Neural cell (in vitro differentiated cells): ENCODE data around the gene LBX2. TPM values are rescaled to one million over a fixed set of nuclear protein-coding genes. Genes with fewer than 3 reads are reported as not detected.

Experiments used
- H2AFZ ChIP-seq: fragments of 200-600, 300-800 bp; sonication (generic), shearing (Covaris generic); 2 replicates; pipeline ENCODE4 v1.6.0; 2014; ENCODE audit warnings: low read depth, mild to moderate bottlenecking, antibody characterized with exemption, low read length, moderate library complexity
- H3F3A ChIP-seq: fragments of 200-600 bp; shearing (Covaris generic); 2 replicates; pipeline ENCODE4 v1.6.1; 2016; ENCODE audit warnings: mild to moderate bottlenecking, moderate library complexity, mixed read lengths, antibody characterized with exemption, low read length; ENCODE audit not compliant: insufficient read depth, poor library complexity, severe bottlenecking
- H3K27ac ChIP-seq: fragments of 200-600, 300-800 bp; sonication (generic), shearing (Covaris generic); 2 replicates; pipeline ENCODE4 v1.5.1; 2014; ENCODE audit warnings: mild to moderate bottlenecking, low read length, moderate library complexity
- H3K27me3 ChIP-seq: fragments of 300-800, 200-600 bp; sonication (generic), shearing (Covaris generic); 2 replicates; pipeline ENCODE4 v1.6.0; 2014; ENCODE audit warnings: mild to moderate bottlenecking, low read depth, low read length, moderate library complexity; ENCODE audit not compliant: insufficient read depth
- H3K36me3 ChIP-seq: fragments of 300-800, 200-600 bp; sonication (generic), shearing (Covaris generic); 2 replicates; pipeline ENCODE4 v1.5.1; 2014; ENCODE audit warnings: mild to moderate bottlenecking, antibody characterized with exemption, low read length, moderate library complexity; ENCODE audit not compliant: insufficient read depth
- H3K4me2 ChIP-seq: fragments of 300-800, 200-600 bp; sonication (generic), shearing (Covaris generic); 2 replicates; pipeline ENCODE4 v1.6.0; 2014; ENCODE audit warnings: mild to moderate bottlenecking, low read length
- H3K4me3 ChIP-seq: fragments of 300-800, 200-600 bp; sonication (generic), shearing (Covaris generic); 2 replicates; pipeline ENCODE4 v1.5.1; 2014; ENCODE audit warnings: mild to moderate bottlenecking, low read length, moderate library complexity
- H3K79me2 ChIP-seq: fragments of 200-600 bp; shearing (Covaris generic); replicated peaks from 2 replicates; pipeline ENCODE4 v1.6.0; 2014; ENCODE audit warnings: mild to moderate bottlenecking, low read length, moderate library complexity; ENCODE audit not compliant: insufficient read depth
- H3K9ac ChIP-seq: fragments of 300-800, 200-600 bp; sonication (generic), shearing (Covaris generic); 2 replicates; pipeline ENCODE4 v1.6.1; 2016; ENCODE audit warnings: mild to moderate bottlenecking, low read length, mixed read lengths
- H3K9me2 ChIP-seq: fragments of 200-600 bp; shearing (Covaris generic); 2 replicates; pipeline ENCODE4 v1.6.1; 2016; ENCODE audit warnings: mild to moderate bottlenecking, low read length, mixed read lengths; ENCODE audit not compliant: insufficient read depth
- H3K9me3 ChIP-seq: fragments of 200-600, 300-800 bp; sonication (generic), shearing (Covaris generic); 2 replicates; pipeline ENCODE4 v1.6.1; 2016; ENCODE audit warnings: mild to moderate bottlenecking, mixed run types, low read length, moderate library complexity, mixed read lengths
- H4K20me1 ChIP-seq: fragments of 200-600 bp; shearing (Covaris generic); 2 replicates; pipeline ENCODE4 v1.6.1; 2016; ENCODE audit warnings: mild to moderate bottlenecking, mixed run types; ENCODE audit not compliant: insufficient read depth
- EP300 ChIP-seq: fragments of 450-650 bp; conservative IDR thresholded peaks from 2 replicates; pipeline ENCODE4 v1.6.1; 2014; ENCODE audit warnings: antibody characterized with exemption, mild to moderate bottlenecking, moderate library complexity; ENCODE audit not compliant: poor library complexity, severe bottlenecking
- EZH2 ChIP-seq: fragments of 200-600, 300-800 bp; shearing (Covaris generic), sonication (generic); IDR thresholded peaks from 2 replicates; pipeline ENCODE4 v1.6.1; 2014; ENCODE audit warnings: antibody characterized with exemption, low read length, borderline replicate concordance, mild to moderate bottlenecking; ENCODE audit not compliant: insufficient read depth, poor library complexity, severe bottlenecking
- MXI1 ChIP-seq: fragments of 450-650 bp; conservative IDR thresholded peaks from 2 replicates; pipeline ENCODE4 v1.6.1; 2014; ENCODE audit warnings: antibody characterized with exemption, mild to moderate bottlenecking; ENCODE audit not compliant: poor library complexity, severe bottlenecking
- POLR2AphosphoS5 ChIP-seq: IDR thresholded peaks from 2 replicates; pipeline ENCODE4 v1.6.1; 2012
- TAF1 ChIP-seq: IDR thresholded peaks from 2 replicates; pipeline ENCODE4 v1.6.1; 2012; ENCODE audit warnings: low read depth
- polyA plus RNA-seq: library from polyadenylated mRNA; depleted of rRNA; stranded (reverse); fragments of >200 nt; gene quantifications from 2 replicates; pipeline ENCODE4 v1.2.3, GENCODE V29; 2014
- TF ChIP-seq, protein P1 (sequence below): IDR thresholded peaks from 2 replicates; pipeline ENCODE4 v1.6.1; 2012; ENCODE audit warnings: borderline replicate concordance
- TF ChIP-seq, protein P2 (sequence below): fragments of 450-650 bp; IDR thresholded peaks from 2 replicates; pipeline ENCODE4 v1.5.1; 2014; ENCODE audit warnings: antibody characterized with exemption, mild to moderate bottlenecking, moderate library complexity; ENCODE audit not compliant: poor library complexity, severe bottlenecking

Gene LBX2
- polyA plus RNA-seq, 1 donor from 2014 or later: not detected

DNA sequence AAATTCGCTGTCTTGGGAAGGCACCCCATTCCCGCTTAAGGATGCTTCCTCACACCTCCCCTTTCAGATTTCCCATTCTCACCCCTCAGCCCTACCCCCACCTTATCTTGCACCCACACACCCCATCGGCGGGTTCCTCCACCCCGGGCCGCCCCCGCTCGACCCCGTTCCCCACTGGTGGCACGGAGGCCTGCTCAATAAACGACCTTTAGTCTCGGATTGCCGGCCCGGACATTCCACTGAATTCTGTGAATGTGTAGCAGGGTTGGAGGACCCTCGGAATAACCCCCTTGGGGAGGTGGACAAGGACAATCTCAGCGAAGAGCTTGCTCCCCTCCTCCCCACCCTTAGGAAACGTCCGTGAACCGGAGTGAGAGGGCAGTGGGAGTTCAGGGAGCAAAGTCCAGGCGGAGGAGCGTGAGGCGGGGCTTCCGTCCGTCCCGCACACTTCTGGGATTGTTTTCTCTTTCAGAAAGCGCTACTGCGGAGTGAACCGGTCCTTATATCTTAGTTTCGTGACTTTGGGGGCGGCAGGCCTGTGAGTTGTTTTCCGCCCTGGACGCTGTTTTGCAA, 2.8 kb upstream of the LBX2 start:
- H3K79me2 ChIP-seq: peaks cover 6% of the 10 kb centered on the region
- no peaks in the 10 kb centered on the region for H3F3A ChIP-seq
- no peak overlapping the region for H2AFZ ChIP-seq
- H3K36me3 ChIP-seq: peaks cover 7% of the 10 kb centered on the region
- H3K9ac ChIP-seq: no peak overlapping the region
- peaks cover 87% of the 10 kb centered on the region for H3K27me3 ChIP-seq
- no peak overlapping the region for H3K27ac ChIP-seq
- TF ChIP-seq EZH2 (peak; percentile 61), POLR2AphosphoS5 (no peak)
- no peaks in the 10 kb centered on the region for H4K20me1 ChIP-seq
- H3K9me2 ChIP-seq: no peaks in the 10 kb centered on the region
- no peaks in the 10 kb centered on the region for H3K9me3 ChIP-seq
- H3K4me2 ChIP-seq: no peak overlapping the region
- no peak overlapping the region for H3K4me3 ChIP-seq

DNA sequence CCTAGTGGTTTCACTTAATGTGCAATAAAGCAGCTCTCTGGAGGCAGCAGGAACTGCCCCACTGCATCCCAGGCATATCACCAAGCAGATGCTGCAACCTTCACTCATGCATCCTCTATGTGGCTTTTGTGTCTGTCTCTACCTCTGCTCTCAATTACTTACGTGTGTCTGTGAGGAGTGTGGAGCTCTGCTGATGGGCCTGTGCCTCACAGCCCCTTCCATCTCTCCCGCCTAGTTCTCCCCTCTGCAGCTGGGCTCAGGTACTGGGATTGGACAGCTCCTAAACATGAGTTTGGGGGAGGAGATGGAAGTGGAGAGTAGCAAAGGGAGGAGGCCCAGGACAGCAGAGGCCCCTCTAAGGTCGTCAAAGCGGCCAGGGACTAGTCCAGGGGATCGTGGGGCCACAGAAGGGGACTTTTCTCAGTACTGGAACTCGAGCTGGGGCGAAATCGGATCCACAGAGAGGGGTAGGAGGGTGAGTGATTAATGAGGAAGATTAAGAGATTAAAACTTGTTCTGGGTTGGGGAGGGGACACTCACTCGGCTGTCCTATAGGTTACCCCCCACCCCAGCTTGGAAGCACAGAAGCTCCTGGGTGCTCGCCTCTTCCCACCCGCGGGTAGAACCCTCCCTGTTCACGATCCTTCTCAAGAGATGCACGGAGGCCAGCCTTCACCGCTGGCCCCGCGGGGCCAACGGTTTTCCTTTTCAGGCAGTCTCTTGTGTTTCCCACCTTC, 2.1 kb upstream of the LBX2 start:
- Histone ChIP-seq H3K27me3 (peaks cover 94% of the 10 kb centered on the region), H3F3A (no peaks in the 10 kb centered on the region), H4K20me1 (no peaks in the 10 kb centered on the region), H3K27ac (no peak overlapping the region), H2AFZ (no peak overlapping the region), H3K36me3 (peaks cover 7% of the 10 kb centered on the region), H3K79me2 (peaks cover under 1% of the 10 kb centered on the region), H3K9ac (no peak overlapping the region), H3K4me2 (no peak overlapping the region), H3K9me2 (no peaks in the 10 kb centered on the region), H3K9me3 (no peaks in the 10 kb centered on the region), H3K4me3 (no peak overlapping the region)
- TF ChIP-seq, protein P1, sequence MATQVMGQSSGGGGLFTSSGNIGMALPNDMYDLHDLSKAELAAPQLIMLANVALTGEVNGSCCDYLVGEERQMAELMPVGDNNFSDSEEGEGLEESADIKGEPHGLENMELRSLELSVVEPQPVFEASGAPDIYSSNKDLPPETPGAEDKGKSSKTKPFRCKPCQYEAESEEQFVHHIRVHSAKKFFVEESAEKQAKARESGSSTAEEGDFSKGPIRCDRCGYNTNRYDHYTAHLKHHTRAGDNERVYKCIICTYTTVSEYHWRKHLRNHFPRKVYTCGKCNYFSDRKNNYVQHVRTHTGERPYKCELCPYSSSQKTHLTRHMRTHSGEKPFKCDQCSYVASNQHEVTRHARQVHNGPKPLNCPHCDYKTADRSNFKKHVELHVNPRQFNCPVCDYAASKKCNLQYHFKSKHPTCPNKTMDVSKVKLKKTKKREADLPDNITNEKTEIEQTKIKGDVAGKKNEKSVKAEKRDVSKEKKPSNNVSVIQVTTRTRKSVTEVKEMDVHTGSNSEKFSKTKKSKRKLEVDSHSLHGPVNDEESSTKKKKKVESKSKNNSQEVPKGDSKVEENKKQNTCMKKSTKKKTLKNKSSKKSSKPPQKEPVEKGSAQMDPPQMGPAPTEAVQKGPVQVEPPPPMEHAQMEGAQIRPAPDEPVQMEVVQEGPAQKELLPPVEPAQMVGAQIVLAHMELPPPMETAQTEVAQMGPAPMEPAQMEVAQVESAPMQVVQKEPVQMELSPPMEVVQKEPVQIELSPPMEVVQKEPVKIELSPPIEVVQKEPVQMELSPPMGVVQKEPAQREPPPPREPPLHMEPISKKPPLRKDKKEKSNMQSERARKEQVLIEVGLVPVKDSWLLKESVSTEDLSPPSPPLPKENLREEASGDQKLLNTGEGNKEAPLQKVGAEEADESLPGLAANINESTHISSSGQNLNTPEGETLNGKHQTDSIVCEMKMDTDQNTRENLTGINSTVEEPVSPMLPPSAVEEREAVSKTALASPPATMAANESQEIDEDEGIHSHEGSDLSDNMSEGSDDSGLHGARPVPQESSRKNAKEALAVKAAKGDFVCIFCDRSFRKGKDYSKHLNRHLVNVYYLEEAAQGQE: no peak
- TF ChIP-seq MXI1: no peak
- no peak for TF ChIP-seq TAF1
- TF ChIP-seq, protein P2, sequence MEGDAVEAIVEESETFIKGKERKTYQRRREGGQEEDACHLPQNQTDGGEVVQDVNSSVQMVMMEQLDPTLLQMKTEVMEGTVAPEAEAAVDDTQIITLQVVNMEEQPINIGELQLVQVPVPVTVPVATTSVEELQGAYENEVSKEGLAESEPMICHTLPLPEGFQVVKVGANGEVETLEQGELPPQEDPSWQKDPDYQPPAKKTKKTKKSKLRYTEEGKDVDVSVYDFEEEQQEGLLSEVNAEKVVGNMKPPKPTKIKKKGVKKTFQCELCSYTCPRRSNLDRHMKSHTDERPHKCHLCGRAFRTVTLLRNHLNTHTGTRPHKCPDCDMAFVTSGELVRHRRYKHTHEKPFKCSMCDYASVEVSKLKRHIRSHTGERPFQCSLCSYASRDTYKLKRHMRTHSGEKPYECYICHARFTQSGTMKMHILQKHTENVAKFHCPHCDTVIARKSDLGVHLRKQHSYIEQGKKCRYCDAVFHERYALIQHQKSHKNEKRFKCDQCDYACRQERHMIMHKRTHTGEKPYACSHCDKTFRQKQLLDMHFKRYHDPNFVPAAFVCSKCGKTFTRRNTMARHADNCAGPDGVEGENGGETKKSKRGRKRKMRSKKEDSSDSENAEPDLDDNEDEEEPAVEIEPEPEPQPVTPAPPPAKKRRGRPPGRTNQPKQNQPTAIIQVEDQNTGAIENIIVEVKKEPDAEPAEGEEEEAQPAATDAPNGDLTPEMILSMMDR: no peak

DNA sequence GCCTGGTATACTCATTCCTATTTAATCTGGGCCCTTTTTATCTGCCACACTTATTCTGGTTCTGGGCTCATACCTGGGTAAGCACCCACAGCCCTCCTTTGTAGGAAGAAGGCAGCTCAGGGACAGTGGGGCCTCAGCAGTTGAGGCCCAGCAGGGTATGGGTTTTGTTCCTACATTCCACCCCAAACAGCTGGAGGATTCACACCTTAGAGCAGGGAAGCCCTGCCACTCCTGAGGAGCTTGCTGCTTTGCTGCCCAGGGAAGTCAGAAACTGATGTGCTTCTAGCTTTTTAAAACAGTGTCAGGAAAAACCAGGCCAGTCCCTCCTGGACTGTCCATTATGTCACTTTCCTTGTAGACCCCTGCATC, 1.2 kb upstream of the LBX2 start:
- Histone ChIP-seq H2AFZ (no peak overlapping the region), H3K9me3 (no peaks in the 10 kb centered on the region), H3F3A (no peaks in the 10 kb centered on the region), H3K79me2 (no peaks in the 10 kb centered on the region), H3K4me2 (no peak overlapping the region), H3K27ac (no peak overlapping the region), H3K4me3 (no peak overlapping the region), H3K27me3 (peaks cover 97% of the 10 kb centered on the region), H3K36me3 (peaks cover 4% of the 10 kb centered on the region), H4K20me1 (no peaks in the 10 kb centered on the region), H3K9ac (no peak overlapping the region), H3K9me2 (no peaks in the 10 kb centered on the region)
- TF ChIP-seq, protein P2: no peak
- TF ChIP-seq EZH2 (no peak), EP300 (no peak), MXI1 (no peak)
